GM21529 (cell line): ENCODE results near the gene PLRG1.

Experiments
- ATAC-seq: cut with Tn5 transposase; IDR thresholded peaks from one replicate; pipeline ENCODE4 v1.9.1; 2021; ENCODE audit not compliant: unreplicated experiment

The PLRG1 gene

GRCh38 chr4:154574311-154574710, 24.1 kb upstream of the PLRG1 start:
- ATAC-seq, result no peak

GRCh38 chr4:154573190-154573870, 23.1 kb upstream of the PLRG1 start:
- ATAC-seq, result no peak

- no peak for ATAC-seq
These were observed 19.4 kb upstream of the PLRG1 start for GRCh38 chr4:154569584-154569983.

GRCh38 chr4:154569028-154569427, 18.8 kb upstream of the PLRG1 start:
- no peak for ATAC-seq

- no peak for ATAC-seq
These were observed 16.5 kb upstream of the PLRG1 start for GRCh38 chr4:154566639-154567204.

GRCh38 chr4:154565704-154566103, 15.5 kb upstream of the PLRG1 start:
- no peak for ATAC-seq

- ATAC-seq, result no peak
These were observed 14.1 kb upstream of the PLRG1 start for GRCh38 chr4:154564311-154564710.

- no peak for ATAC-seq
These were observed 12.6 kb upstream of the PLRG1 start, which contains the start of gene FGB for GRCh38 chr4:154562697-154563254. FGB (plus strand) TSS chr4:154563011; CDS start chr4:154563019, 8 bp downstream.

- ATAC-seq, result no peak
These were observed 10.6 kb upstream of the PLRG1 start for GRCh38 chr4:154560824-154561231.

GRCh38 chr4:154560419-154560801, 10.2 kb upstream of the PLRG1 start:
- ATAC-seq, result no peak

- ATAC-seq, result peak; percentile 92
These were observed 9.6 kb upstream of the PLRG1 start for GRCh38 chr4:154559494-154560418.

GRCh38 chr4:154559141-154559493, 8.9 kb upstream of the PLRG1 start:
- peak; percentile 17 for ATAC-seq

- peak; percentile 50 for ATAC-seq
These were observed 1.9 kb upstream of the PLRG1 start for GRCh38 chr4:154551872-154552686.

- ATAC-seq, result no peak
These were observed 4.5 kb downstream of the PLRG1 start for GRCh38 chr4:154545689-154546088.

- no peak for ATAC-seq
These were observed 7.8 kb downstream of the PLRG1 start for GRCh38 chr4:154542271-154542879.

- no peak for ATAC-seq
These were observed 15.9 kb downstream of the PLRG1 start for GRCh38 chr4:154534296-154534695.

- no peak for ATAC-seq
These were observed 20.3 kb downstream of the PLRG1 start for GRCh38 chr4:154529728-154530519.

- no peak for ATAC-seq
These were observed 21.3 kb downstream of the PLRG1 start for GRCh38 chr4:154528869-154529268.

GRCh38 chr4:154527308-154527707, 22.9 kb downstream of the PLRG1 start:
- ATAC-seq, result no peak
